Measurements from ENCODE around the gene OPA1.

DNA sequence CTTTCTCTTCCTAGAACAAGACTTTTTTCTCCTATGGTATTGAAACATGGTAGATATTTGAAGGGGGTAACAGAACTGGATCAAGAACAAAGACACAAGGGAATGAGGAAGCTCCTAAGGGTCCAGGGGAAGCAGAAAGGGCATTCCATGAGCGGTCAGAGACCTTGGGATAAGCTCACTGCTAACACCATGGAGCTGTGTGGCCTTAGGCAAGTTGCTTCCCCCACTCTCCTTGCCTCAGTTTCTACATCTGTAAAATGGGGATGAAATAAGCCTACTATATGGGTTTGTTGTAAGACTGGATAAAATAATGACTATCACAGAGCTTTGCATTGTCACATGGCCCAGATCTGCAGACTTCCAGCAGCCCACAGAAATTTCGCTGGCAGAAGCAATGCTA lies 139.8 kb downstream of the OPA1 start:
- TF ChIP-seq, protein P1, sequence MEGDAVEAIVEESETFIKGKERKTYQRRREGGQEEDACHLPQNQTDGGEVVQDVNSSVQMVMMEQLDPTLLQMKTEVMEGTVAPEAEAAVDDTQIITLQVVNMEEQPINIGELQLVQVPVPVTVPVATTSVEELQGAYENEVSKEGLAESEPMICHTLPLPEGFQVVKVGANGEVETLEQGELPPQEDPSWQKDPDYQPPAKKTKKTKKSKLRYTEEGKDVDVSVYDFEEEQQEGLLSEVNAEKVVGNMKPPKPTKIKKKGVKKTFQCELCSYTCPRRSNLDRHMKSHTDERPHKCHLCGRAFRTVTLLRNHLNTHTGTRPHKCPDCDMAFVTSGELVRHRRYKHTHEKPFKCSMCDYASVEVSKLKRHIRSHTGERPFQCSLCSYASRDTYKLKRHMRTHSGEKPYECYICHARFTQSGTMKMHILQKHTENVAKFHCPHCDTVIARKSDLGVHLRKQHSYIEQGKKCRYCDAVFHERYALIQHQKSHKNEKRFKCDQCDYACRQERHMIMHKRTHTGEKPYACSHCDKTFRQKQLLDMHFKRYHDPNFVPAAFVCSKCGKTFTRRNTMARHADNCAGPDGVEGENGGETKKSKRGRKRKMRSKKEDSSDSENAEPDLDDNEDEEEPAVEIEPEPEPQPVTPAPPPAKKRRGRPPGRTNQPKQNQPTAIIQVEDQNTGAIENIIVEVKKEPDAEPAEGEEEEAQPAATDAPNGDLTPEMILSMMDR (IDR thresholded peaks at IDR 0.05), result no peak
- no peak for TF ChIP-seq POLR2AphosphoS5 (IDR thresholded peaks at IDR 0.05)
- TF ChIP-seq POLR2A (IDR thresholded peaks at IDR 0.05), result no peak

Measured in sigmoid colon (tissue), 4 donors.